K562 (cell line): ENCODE data around the gene LZTS2. TPM values are rescaled to one million over a fixed set of nuclear protein-coding genes. Genes with fewer than 3 reads are reported as not detected.

Experiments used
- ATAC-seq: fragments of 200-7000 bp; cut with Tn5 transposase; 3 replicates; pipeline ENCODE4 v1.9.1; 2020; ENCODE audit warnings: moderate library complexity
- BruUV-seq: library from RNA; stranded (reverse); fragments of 400-500 nt; replicated peaks from 2 replicates; lab custom pipeline; 2021; lab: Mats Ljungman, UMichigan
- CTCF ChIA-PET: fragments of 300-600 bp; formaldehyde crosslinking; extraction: SDS; loops from one replicate; lab custom pipeline; 2021; ENCODE audit warnings: low intra/inter-chr PET ratio; lab: Yijun Ruan, JAX
- POLR2A ChIA-PET: fragments of 300-600, 350-650 bp; sonication (Branson Sonifier 250); formaldehyde crosslinking; extraction: SDS; loops from one replicate; lab custom pipeline; 2021; ENCODE audit warnings: antibody characterized with exemption, inconsistent platforms; lab: Yijun Ruan, JAX
- DNase-seq, 4 experiments: peaks; one replicate each; pipeline versions ENCODE4 v3.0.0 to v3.0.0-alpha.2; 2011 to 2018; ENCODE audit warnings: low spot score in 3 of 4, mixed read lengths in 3 of 4; ENCODE audit errors: extremely low read depth in 1 of 4
- FAIRE-seq: peaks from 2 replicates; lab custom pipeline; 2011; peaks lifted over from hg19 to GRCh38; lab: Jason Lieb, UNC
- H2AFZ ChIP-seq: 2 replicates; pipeline ENCODE4 v1.6.0; 2011; ENCODE audit warnings: low read depth, low read length, control low read depth, inconsistent platforms
- H3K27ac ChIP-seq: fragments of 200-600 bp; 3 replicates; pipeline ENCODE4 v1.8.0; 2011; ENCODE audit warnings: low read depth, mild to moderate bottlenecking, control low read depth, inconsistent platforms, low read length, moderate library complexity, mixed read lengths; ENCODE audit errors: extremely low read depth
- H3K27me3 ChIP-seq, 2 experiments: fragments of 300-600 bp in 1 of 2; 2 replicates in 1 of 2; 3 replicates in 1 of 2; pipeline versions ENCODE4 v1.6.0 to v1.8.0; 2011; ENCODE audit warnings: inconsistent platforms in 2 of 2, low read length in 2 of 2, mild to moderate bottlenecking in 1 of 2, mixed read lengths in 1 of 2, moderate library complexity in 1 of 2; ENCODE audit not compliant: control insufficient read depth in 2 of 2, insufficient read depth in 2 of 2
- H3K36me3 ChIP-seq: fragments of 300-600 bp; 3 replicates; pipeline ENCODE4 v1.8.0; 2011; ENCODE audit warnings: mild to moderate bottlenecking, low read length, inconsistent platforms; ENCODE audit not compliant: control insufficient read depth, insufficient read depth
- H3K4me1 ChIP-seq, 2 experiments: fragments of 200-600 bp in 1 of 2; replicated peaks in 1 of 2; 2 replicates in 1 of 2; 3 replicates in 1 of 2; pipeline versions ENCODE4 v1.5.1 to v1.8.0; 2011; ENCODE audit warnings: inconsistent platforms in 2 of 2, low read length in 2 of 2, mild to moderate bottlenecking in 1 of 2, mixed read lengths in 1 of 2, moderate library complexity in 1 of 2; ENCODE audit not compliant: control insufficient read depth in 2 of 2, insufficient read depth in 2 of 2
- H3K4me2 ChIP-seq: 2 replicates; pipeline ENCODE4 v1.6.1; 2011; ENCODE audit warnings: low read length, control low read depth, inconsistent platforms, mixed read lengths; ENCODE audit not compliant: insufficient read depth
- H3K4me3 ChIP-seq: fragments of 200-600 bp; sonication (generic), shearing (Covaris generic); 2 replicates; pipeline ENCODE4 v1.5.1; 2016; ENCODE audit warnings: control low read depth, inconsistent platforms
- H3K79me2 ChIP-seq: fragments of 200-600 bp; 3 replicates; pipeline ENCODE4 v1.8.0; 2011; ENCODE audit warnings: low read length, inconsistent platforms; ENCODE audit not compliant: control insufficient read depth, insufficient read depth
- H3K9ac ChIP-seq, 2 experiments: 2 replicates each; pipeline versions ENCODE4 v1.6.0 to v1.6.1; 2011; ENCODE audit warnings: low read depth in 2 of 2, low read length in 2 of 2, control low read depth in 1 of 2, inconsistent platforms in 1 of 2, mild to moderate bottlenecking in 1 of 2, mixed read lengths in 1 of 2; ENCODE audit not compliant: insufficient read depth in 1 of 2
- H3K9me1 ChIP-seq: one replicate; pipeline ENCODE4 v1.6.0; 2011; ENCODE audit warnings: inconsistent platforms, mild to moderate bottlenecking, low read length, moderate library complexity; ENCODE audit not compliant: control insufficient read depth, insufficient read depth
- H3K9me3 ChIP-seq: replicated peaks from 2 replicates; pipeline ENCODE4 v1.5.1; 2011; ENCODE audit warnings: low read depth, low read length, inconsistent platforms; ENCODE audit not compliant: control insufficient read depth, insufficient read depth
- H4K20me1 ChIP-seq: replicated peaks from 2 replicates; pipeline ENCODE4 v1.6.1; 2011; ENCODE audit warnings: low read length, inconsistent platforms, mixed read lengths; ENCODE audit not compliant: control insufficient read depth, insufficient read depth
- ATF1 ChIP-seq, 2 experiments: fragments of 450-650 bp in 1 of 2; IDR thresholded peaks; 2 replicates each; pipeline ENCODE4 v1.6.1; 2016; ENCODE audit warnings: missing compliant biosample characterization in 1 of 2, missing genetic modification characterization in 1 of 2
- CAMTA2 ChIP-seq: fragments of 250-450 bp; sonication (Bioruptor Pico); conservative IDR thresholded peaks from 2 replicates; pipeline ENCODE4 v1.5.1; 2022
- CCAR2 ChIP-seq: fragments of 200-400 bp; formaldehyde crosslinking; IDR thresholded peaks from 2 replicates; pipeline ENCODE4 v1.6.1; 2017; ENCODE audit warnings: mild to moderate bottlenecking, low read depth, low read length
- HDAC1 ChIP-seq, 2 experiments: fragments of 450-650 bp; IDR thresholded peaks; 2 replicates each; pipeline ENCODE4 v1.6.1; 2016 to 2017; ENCODE audit warnings: inconsistent platforms in 1 of 2, mild to moderate bottlenecking in 1 of 2, moderate library complexity in 1 of 2
- NFATC3 ChIP-seq: fragments of 450-650 bp; IDR thresholded peaks from 2 replicates; pipeline ENCODE4 v1.6.1; 2017; ENCODE audit warnings: mild to moderate bottlenecking
- NR2C2 ChIP-seq, 2 experiments: fragments of 200-800 bp in 1 of 2; sonication (Bioruptor generic) in 1 of 2; sonication (generic) in 1 of 2; formaldehyde crosslinking in 1 of 2; IDR thresholded peaks; 2 replicates each; pipeline versions ENCODE4 v1.6.1 to v1.8.0; 2016 to 2022; ENCODE audit warnings: mild to moderate bottlenecking in 1 of 2, missing compliant biosample characterization in 1 of 2, missing genetic modification characterization in 1 of 2, missing genetic modification reagents in 1 of 2
- RNF2 ChIP-seq: sonication (generic); IDR thresholded peaks from 2 replicates; pipeline ENCODE4 v1.6.1; 2016
- SIX5 ChIP-seq, 2 experiments: IDR thresholded peaks; 2 replicates each; pipeline ENCODE4 v1.6.1; 2011; ENCODE audit warnings: low read length in 2 of 2, borderline replicate concordance in 1 of 2, low read depth in 1 of 2, mild to moderate bottlenecking in 1 of 2, moderate library complexity in 1 of 2; ENCODE audit not compliant: insufficient read depth in 1 of 2
- STAT5A ChIP-seq: IDR thresholded peaks from 2 replicates; pipeline ENCODE4 v1.6.1; 2012; ENCODE audit warnings: low read length, inconsistent platforms, borderline replicate concordance
- ZNF175 ChIP-seq: fragments of 200-800 bp; sonication (Bioruptor generic); IDR thresholded peaks from 2 replicates; pipeline ENCODE4 v1.6.1; 2016; ENCODE audit warnings: low read depth, mild to moderate bottlenecking, missing genetic modification characterization, missing compliant biosample characterization
- ZNF408 ChIP-seq: fragments of 250-450 bp; sonication (Bioruptor Pico); IDR thresholded peaks from 2 replicates; pipeline ENCODE4 v1.4.0; 2020; ENCODE audit warnings: low read depth, mild to moderate bottlenecking, moderate library complexity
- ZNF668 ChIP-seq: fragments of 250-450 bp; sonication (Bioruptor Pico); IDR thresholded peaks from 2 replicates; pipeline ENCODE4 v1.8.0; 2022; ENCODE audit warnings: mild to moderate bottlenecking, inconsistent platforms
- in situ Hi-C: fragments of 300-500 bp; cut with MboI; formaldehyde crosslinking; loops from 4 replicates; pipeline ENCODE4 v1.15.0; 2018; ENCODE audit warnings: inconsistent platforms, mixed read lengths
- intact Hi-C: fragments of 100-400 bp; cut with micrococcal nuclease; formaldehyde crosslinking; loops from 2 replicates; pipeline ENCODE4 v1.14.2; 2022
- polyA plus RNA-seq, 8 experiments: library from polyadenylated mRNA; depleted of rRNA in 4 of 8; stranded (reverse) in 5 of 8; unstranded in 3 of 8; fragments of >200 nt; fragmentation: Nextera tagmentation in 2 of 8; fragmentation: Illumina TruSeq in 1 of 8; extraction: Ambion mirVana in 2 of 8; extraction: Trizol in 1 of 8; gene quantifications; 2 replicates each; pipeline versions ENCODE4 v1.2.1 to v1.2.3, GENCODE V29; 2011 to 2014; ENCODE audit warnings: inconsistent platforms in 1 of 8, missing spikeins in 1 of 8
- total RNA-seq, 7 experiments: library from RNA; depleted of rRNA in 6 of 7; stranded (reverse); fragments of >200 nt in 6 of 7; fragmentation: Illumina TruSeq in 2 of 7; extraction: Trizol in 2 of 7; gene quantifications; 2 replicates each; pipeline versions ENCODE4 v1.2.1 to v1.2.3, GENCODE V29; 2011 to 2021; ENCODE audit warnings: low replicate concordance in 1 of 7
- TF ChIP-seq, protein P1 (sequence below), 2 experiments: fragments of 150-350 bp in 1 of 2; IDR thresholded peaks; 2 replicates each; pipeline ENCODE4 v1.6.1; 2012 to 2016; ENCODE audit warnings: low read depth in 2 of 2, low read length in 2 of 2, mild to moderate bottlenecking in 1 of 2, moderate library complexity in 1 of 2
- TF ChIP-seq, protein P2 (sequence below): fragments of 450-650 bp; IDR thresholded peaks from 2 replicates; pipeline ENCODE4 v1.6.1; 2016; ENCODE audit warnings: antibody characterized with exemption
- TF ChIP-seq, protein P3 (sequence below): sonication (generic); formaldehyde crosslinking; IDR thresholded peaks from 2 replicates; pipeline ENCODE4 v1.8.0; 2022; ENCODE audit warnings: mild to moderate bottlenecking, missing genetic modification reagents

The LZTS2 gene
- total and polyA plus RNA-seq, 9 of the 15 experiments (the other 6 are each of a cell fraction or from before 2014, with no cell fraction given) = 0.23 to 42.5 (median 14.7) TPM

DNA sequence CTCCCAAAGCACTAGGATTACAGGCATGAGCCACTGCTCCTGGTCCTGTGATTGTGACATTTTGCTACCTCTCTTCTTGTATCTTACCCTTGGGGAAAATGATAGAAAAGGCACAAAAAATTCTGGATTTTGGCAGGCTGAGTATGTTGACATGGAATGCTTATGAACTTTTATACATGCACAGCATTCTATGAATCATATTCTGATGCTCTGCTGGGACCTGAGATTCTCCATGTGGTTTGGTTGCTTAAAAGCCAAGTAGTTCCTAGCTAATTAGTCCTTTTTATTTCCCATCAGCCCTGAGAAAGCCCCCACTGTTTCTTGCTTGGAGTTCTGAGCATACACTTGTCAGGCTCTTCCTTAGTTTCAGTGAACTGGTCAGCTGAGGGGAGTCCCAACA is 53.9 kb downstream of the LZTS2 start:
- H3K36me3 ChIP-seq = peaks cover 24% of the 10 kb centered on the region; the same call in 2 of the 3 replicates
- H3K9me1 ChIP-seq = no peaks in the 10 kb centered on the region
- intact Hi-C loops = no loop called here
- FAIRE-seq (no peak), DNase-seq (no peak), ATAC-seq (no peak)
- POLR2A ChIA-PET = interaction anchor here (0.7 kb wide), 1 partner anchor 50 kb away, joined by 4 read pairs; no protein-coding TSS in a partner anchor
- no peaks in the 10 kb centered on the region for H3K9me3 ChIP-seq
- no peak overlapping the region for H3K4me3 ChIP-seq
- CTCF ChIA-PET = no interaction called here
- H3K27ac ChIP-seq = no peak overlapping the region
- no peak overlapping the region for H3K9ac ChIP-seq
- no peaks in the 10 kb centered on the region for H4K20me1 ChIP-seq
- BruUV-seq = no TSS peak
- H2AFZ ChIP-seq = no peak overlapping the region
- no peaks in the 10 kb centered on the region for H3K27me3 ChIP-seq
- peaks cover 4 to 13% of the 10 kb centered on the region in 2 experiments; a peak in 4 of 5 replicates for H3K4me1 ChIP-seq
- in situ Hi-C loops = no loop called here
- no peak overlapping the region for H3K4me2 ChIP-seq
- peaks cover 28% of the 10 kb centered on the region for H3K79me2 ChIP-seq
- TF ChIP-seq RNF2 (no peak), HDAC1 (IDR thresholded peaks at IDR 0.05) (no peak), NFATC3 (no peak), ZNF175 (CRISPR knock-in tag) (no peak), ZNF408 (CRISPR knock-in tag) (no peak), CCAR2 (no peak), STAT5A (no peak), CAMTA2 (CRISPR knock-in tag) (no peak), NR2C2 (CRISPR knock-in tag; IDR thresholded peaks at IDR 0.05) (no peak), NR2C2 (tag; IDR thresholded peaks at IDR 0.05) (no peak), ATF1 (CRISPR knock-in tag; IDR thresholded peaks at IDR 0.05) (no peak), ATF1 (tag; IDR thresholded peaks at IDR 0.05) (no peak), ZNF668 (CRISPR knock-in tag) (no peak), SIX5 (IDR thresholded peaks at IDR 0.05; ENCODE audit: borderline replicate concordance in 1 of 2, insufficient read depth in 1 of 2, low read depth in 1 of 2, low read length in 2 of 2) (no peak)
- TF ChIP-seq, protein P1, sequence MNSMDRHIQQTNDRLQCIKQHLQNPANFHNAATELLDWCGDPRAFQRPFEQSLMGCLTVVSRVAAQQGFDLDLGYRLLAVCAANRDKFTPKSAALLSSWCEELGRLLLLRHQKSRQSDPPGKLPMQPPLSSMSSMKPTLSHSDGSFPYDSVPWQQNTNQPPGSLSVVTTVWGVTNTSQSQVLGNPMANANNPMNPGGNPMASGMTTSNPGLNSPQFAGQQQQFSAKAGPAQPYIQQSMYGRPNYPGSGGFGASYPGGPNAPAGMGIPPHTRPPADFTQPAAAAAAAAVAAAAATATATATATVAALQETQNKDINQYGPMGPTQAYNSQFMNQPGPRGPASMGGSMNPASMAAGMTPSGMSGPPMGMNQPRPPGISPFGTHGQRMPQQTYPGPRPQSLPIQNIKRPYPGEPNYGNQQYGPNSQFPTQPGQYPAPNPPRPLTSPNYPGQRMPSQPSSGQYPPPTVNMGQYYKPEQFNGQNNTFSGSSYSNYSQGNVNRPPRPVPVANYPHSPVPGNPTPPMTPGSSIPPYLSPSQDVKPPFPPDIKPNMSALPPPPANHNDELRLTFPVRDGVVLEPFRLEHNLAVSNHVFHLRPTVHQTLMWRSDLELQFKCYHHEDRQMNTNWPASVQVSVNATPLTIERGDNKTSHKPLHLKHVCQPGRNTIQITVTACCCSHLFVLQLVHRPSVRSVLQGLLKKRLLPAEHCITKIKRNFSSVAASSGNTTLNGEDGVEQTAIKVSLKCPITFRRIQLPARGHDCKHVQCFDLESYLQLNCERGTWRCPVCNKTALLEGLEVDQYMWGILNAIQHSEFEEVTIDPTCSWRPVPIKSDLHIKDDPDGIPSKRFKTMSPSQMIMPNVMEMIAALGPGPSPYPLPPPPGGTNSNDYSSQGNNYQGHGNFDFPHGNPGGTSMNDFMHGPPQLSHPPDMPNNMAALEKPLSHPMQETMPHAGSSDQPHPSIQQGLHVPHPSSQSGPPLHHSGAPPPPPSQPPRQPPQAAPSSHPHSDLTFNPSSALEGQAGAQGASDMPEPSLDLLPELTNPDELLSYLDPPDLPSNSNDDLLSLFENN (IDR thresholded peaks at IDR 0.05; ENCODE audit: low read depth in 2 of 2, low read length in 2 of 2) = no peak
- TF ChIP-seq, protein P2, sequence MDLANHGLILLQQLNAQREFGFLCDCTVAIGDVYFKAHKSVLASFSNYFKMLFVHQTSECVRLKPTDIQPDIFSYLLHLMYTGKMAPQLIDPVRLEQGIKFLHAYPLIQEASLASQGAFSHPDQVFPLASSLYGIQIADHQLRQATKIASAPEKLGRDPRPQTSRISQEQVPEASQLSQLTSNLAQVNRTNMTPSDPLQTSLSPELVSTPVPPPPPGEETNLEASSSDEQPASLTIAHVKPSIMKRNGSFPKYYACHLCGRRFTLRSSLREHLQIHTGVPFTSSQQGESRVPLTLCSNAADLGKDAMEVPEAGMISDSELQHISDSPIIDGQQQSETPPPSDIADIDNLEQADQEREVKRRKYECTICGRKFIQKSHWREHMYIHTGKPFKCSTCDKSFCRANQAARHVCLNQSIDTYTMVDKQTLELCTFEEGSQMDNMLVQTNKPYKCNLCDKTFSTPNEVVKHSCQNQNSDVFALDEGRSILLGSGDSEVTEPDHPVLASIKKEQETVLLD = no peak
- TF ChIP-seq, protein P3, sequence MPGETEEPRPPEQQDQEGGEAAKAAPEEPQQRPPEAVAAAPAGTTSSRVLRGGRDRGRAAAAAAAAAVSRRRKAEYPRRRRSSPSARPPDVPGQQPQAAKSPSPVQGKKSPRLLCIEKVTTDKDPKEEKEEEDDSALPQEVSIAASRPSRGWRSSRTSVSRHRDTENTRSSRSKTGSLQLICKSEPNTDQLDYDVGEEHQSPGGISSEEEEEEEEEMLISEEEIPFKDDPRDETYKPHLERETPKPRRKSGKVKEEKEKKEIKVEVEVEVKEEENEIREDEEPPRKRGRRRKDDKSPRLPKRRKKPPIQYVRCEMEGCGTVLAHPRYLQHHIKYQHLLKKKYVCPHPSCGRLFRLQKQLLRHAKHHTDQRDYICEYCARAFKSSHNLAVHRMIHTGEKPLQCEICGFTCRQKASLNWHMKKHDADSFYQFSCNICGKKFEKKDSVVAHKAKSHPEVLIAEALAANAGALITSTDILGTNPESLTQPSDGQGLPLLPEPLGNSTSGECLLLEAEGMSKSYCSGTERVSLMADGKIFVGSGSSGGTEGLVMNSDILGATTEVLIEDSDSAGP = no peak
